SJSA1 (cell line): Measurements from ENCODE around the gene KLC1. TPM values are rescaled to one million over a fixed set of nuclear protein-coding genes. Genes with fewer than 3 reads are reported as not detected.
A peak's percentile ranks its signal among the peaks of the same experiment; 100 is the strongest.

Experiments used
- DNase-seq, 2 experiments: peaks; one replicate each; pipeline ENCODE4 v3.0.0-alpha.2; 2015 to 2020; ENCODE audit warnings: low spot score in 2 of 2, low read depth in 1 of 2
- H3K27ac ChIP-seq: fragments of 250-450 bp; sonication (Bioruptor Pico); 2 replicates; pipeline ENCODE4 v1.5.1; 2020; ENCODE audit warnings: mild to moderate bottlenecking, moderate library complexity
- H3K27me3 ChIP-seq: fragments of 250-450 bp; sonication (Bioruptor Pico); replicated peaks from 2 replicates; pipeline ENCODE4 v1.5.1; 2020; ENCODE audit warnings: mild to moderate bottlenecking, moderate library complexity
- H3K36me3 ChIP-seq: fragments of 250-450 bp; sonication (Bioruptor Pico); 2 replicates; pipeline ENCODE4 v1.5.1; 2020; ENCODE audit warnings: mild to moderate bottlenecking
- H3K4me1 ChIP-seq: fragments of 250-450 bp; sonication (Bioruptor Pico); replicated peaks from 2 replicates; pipeline ENCODE4 v1.6.1; 2021; ENCODE audit warnings: mild to moderate bottlenecking
- H3K4me3 ChIP-seq: fragments of 250-450 bp; sonication (Bioruptor Pico); 2 replicates; pipeline ENCODE4 v1.5.1; 2020; ENCODE audit warnings: mild to moderate bottlenecking
- H3K9me3 ChIP-seq: fragments of 250-450 bp; sonication (Bioruptor Pico); replicated peaks from 2 replicates; pipeline ENCODE4 v1.5.1; 2020; ENCODE audit warnings: mild to moderate bottlenecking
- total RNA-seq: library from RNA; depleted of rRNA; stranded (reverse); fragments of >200 nt; shearing (Covaris generic); gene quantifications from 2 replicates; pipeline ENCODE4 v1.2.3, GENCODE V29; 2014; rRNA removed

KLC1 gene
- total RNA-seq, 1 experiment from 2014 or later: 196 TPM

GRCh38 chr14:103742499-103743255, 113.7 kb downstream of the KLC1 start:
- H3K9me3 ChIP-seq: no peaks in the 10 kb centered on the region
- peak overlapping the region; percentile 82 for H3K27ac ChIP-seq
- no peaks in the 10 kb centered on the region for H3K27me3 ChIP-seq
- no peak overlapping the region for H3K4me3 ChIP-seq
- H3K36me3 ChIP-seq: peaks cover 6% of the 10 kb centered on the region; the same call in 1 of the 2 replicates
- H3K4me1 ChIP-seq: peaks cover 24% of the 10 kb centered on the region
- no peak for DNase-seq

GRCh38 chr14:103743691-103744090, 114.7 kb downstream of the KLC1 start:
- H3K27me3 ChIP-seq: no peaks in the 10 kb centered on the region
- DNase-seq: no peak
- no peaks in the 10 kb centered on the region for H3K9me3 ChIP-seq
- H3K4me1 ChIP-seq: peaks cover 24% of the 10 kb centered on the region
- no peak overlapping the region for H3K4me3 ChIP-seq
- H3K27ac ChIP-seq: no peak overlapping the region
- H3K36me3 ChIP-seq: peaks cover 6% of the 10 kb centered on the region; the same call in 1 of the 2 replicates

- no peaks in the 10 kb centered on the region for H3K27me3 ChIP-seq
- H3K27ac ChIP-seq: no peak overlapping the region
- H3K4me3 ChIP-seq: no peak overlapping the region
- DNase-seq: no peak
- peaks cover 6% of the 10 kb centered on the region; the same call in 1 of the 2 replicates for H3K36me3 ChIP-seq
- peaks cover 24% of the 10 kb centered on the region for H3K4me1 ChIP-seq
- H3K9me3 ChIP-seq: no peaks in the 10 kb centered on the region
Measured at GRCh38 chr14:103744621-103745395, 115.8 kb downstream of the KLC1 start.

GRCh38 chr14:103745424-103745823, 116.4 kb downstream of the KLC1 start:
- Histone ChIP-seq H3K4me3 (no peak overlapping the region), H3K27me3 (no peaks in the 10 kb centered on the region), H3K36me3 (peaks cover 1% of the 10 kb centered on the region; the same call in 1 of the 2 replicates), H3K9me3 (no peaks in the 10 kb centered on the region), H3K4me1 (peaks cover 22% of the 10 kb centered on the region), H3K27ac (no peak overlapping the region)
- DNase-seq: no peak

- Histone ChIP-seq H3K4me1 (peaks cover 9% of the 10 kb centered on the region), H3K9me3 (no peaks in the 10 kb centered on the region), H3K27me3 (no peaks in the 10 kb centered on the region), H3K4me3 (no peak overlapping the region), H3K27ac (no peak overlapping the region), H3K36me3 (no peaks in the 10 kb centered on the region)
- DNase-seq: no peak
Measured at GRCh38 chr14:103746701-103747100, 117.7 kb downstream of the KLC1 start.

GRCh38 chr14:103748534-103748857, 119.5 kb downstream of the KLC1 start:
- no peak overlapping the region for H3K4me3 ChIP-seq
- no peaks in the 10 kb centered on the region for H3K4me1 ChIP-seq
- H3K9me3 ChIP-seq: no peaks in the 10 kb centered on the region
- H3K27ac ChIP-seq: no peak overlapping the region
- no peaks in the 10 kb centered on the region for H3K27me3 ChIP-seq
- H3K36me3 ChIP-seq: no peaks in the 10 kb centered on the region
- DNase-seq: peak in 1 of 2 experiments; percentile 34

GRCh38 chr14:103749452-103749851, 120.4 kb downstream of the KLC1 start:
- no peak overlapping the region for H3K27ac ChIP-seq
- H3K36me3 ChIP-seq: no peaks in the 10 kb centered on the region
- no peaks in the 10 kb centered on the region for H3K9me3 ChIP-seq
- no peak overlapping the region for H3K4me3 ChIP-seq
- H3K27me3 ChIP-seq: no peaks in the 10 kb centered on the region
- H3K4me1 ChIP-seq: no peaks in the 10 kb centered on the region
- peak in 1 of 2 experiments; percentile 11 for DNase-seq

- DNase-seq: peak in 1 of 2 experiments; percentile 2
- H3K4me3 ChIP-seq: no peak overlapping the region
- H3K4me1 ChIP-seq: no peaks in the 10 kb centered on the region
- no peak overlapping the region for H3K27ac ChIP-seq
- H3K36me3 ChIP-seq: no peaks in the 10 kb centered on the region
- H3K9me3 ChIP-seq: no peaks in the 10 kb centered on the region
- no peaks in the 10 kb centered on the region for H3K27me3 ChIP-seq
Measured at GRCh38 chr14:103749860-103750259, 120.8 kb downstream of the KLC1 start.

Other genes with a start within 250 kb of the KLC1 start
- gene MARK3, start 243.8 kb upstream of the KLC1 start, total RNA-seq: 32.3 and 53.2 TPM in 2 replicates
- gene CKB, start 106.4 kb upstream of the KLC1 start, total RNA-seq: 26.4 and 39.4 TPM in 2 replicates
- 14.3 and 18.8 TPM in 2 replicates for gene TRMT61A, start 100.0 kb upstream of the KLC1 start, total RNA-seq
- 17.6 and 19.6 TPM in 2 replicates for gene BAG5, start 66.6 kb upstream of the KLC1 start, total RNA-seq
- gene COA8, start 66.3 kb upstream of the KLC1 start, total RNA-seq: 12.1 and 43.4 TPM in 2 replicates
- gene XRCC3, start 86.2 kb downstream of the KLC1 start, total RNA-seq: 20.1 and 28.4 TPM in 2 replicates
- 44.8 and 46.3 TPM in 2 replicates for gene ZFYVE21, start 86.6 kb downstream of the KLC1 start, total RNA-seq
- 1.2 and 3.0 TPM in 2 replicates for gene PPP1R13B, start 218.4 kb downstream of the KLC1 start, total RNA-seq